ENCODE data around the gene C1QL4. TPM values are rescaled to one million over a fixed set of nuclear protein-coding genes. Genes with fewer than 3 reads are reported as not detected.
"Not testable (repeated sequence)": the region's sequence is repeated elsewhere in the genome, so short reads cannot be mapped to it uniquely, and the experiment has no call there.

The C1QL4 gene
- not detected in 2 replicates for total RNA-seq

GRCh38 chr12:49336645-49337584 lies at the start of gene C1QL4:
Gene C1QL4, minus strand, starts transcription at chr12:49337188. Its CDS starts 711 bp downstream, at chr12:49336477.
- intact Hi-C loops (cut with micrococcal nuclease): loop anchor here (1.0 kb wide), 5 partner anchors 10 to 72 kb away; partner anchors contain the start of gene TUBA1C

- intact Hi-C loops (cut with micrococcal nuclease): not testable (repeated sequence)
Measured at GRCh38 chr12:49380184-49380583, 43.2 kb upstream of the C1QL4 start.

DNA sequence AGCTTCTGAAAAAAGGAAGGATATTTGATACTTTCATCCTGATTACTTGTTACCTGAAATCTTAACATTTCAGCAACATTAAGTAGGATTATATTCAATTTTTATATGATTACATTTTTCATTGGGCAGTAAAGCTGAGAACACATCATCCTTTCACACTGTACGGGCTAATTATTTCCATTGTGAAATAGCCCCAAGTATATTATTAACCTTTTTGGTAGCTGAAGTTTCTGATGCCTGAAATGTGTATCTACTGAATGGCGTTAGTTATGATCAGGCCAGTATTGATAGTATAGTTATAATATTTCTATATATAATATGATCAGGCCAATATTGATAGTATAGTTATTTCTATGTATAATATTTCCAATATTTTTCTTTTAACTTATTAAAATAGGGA lies 40.4 kb upstream of the C1QL4 start:
- intact Hi-C loops (cut with micrococcal nuclease): no loop called here

DNA sequence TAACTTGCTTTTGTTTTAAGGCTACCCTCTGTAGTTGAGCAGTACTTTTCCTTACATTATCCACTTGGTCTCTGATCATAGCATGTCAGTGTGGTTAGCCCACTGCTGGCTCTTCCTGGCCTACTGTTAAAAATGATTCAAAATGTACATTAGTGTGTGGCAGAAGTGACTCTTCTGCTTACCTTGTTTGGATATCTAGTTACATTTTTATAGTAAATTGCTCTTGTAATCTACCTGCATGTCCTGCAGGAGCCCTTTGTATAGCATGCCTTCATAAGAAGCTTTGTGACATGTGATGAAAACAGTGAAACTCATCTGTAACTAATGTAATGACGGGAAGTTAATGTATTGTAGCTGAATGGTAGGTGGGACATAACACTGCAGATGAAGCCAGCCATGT lies 38.4 kb upstream of the C1QL4 start:
- intact Hi-C loops (cut with micrococcal nuclease): no loop called here

- intact Hi-C loops (cut with micrococcal nuclease): no loop called here
Measured at GRCh38 chr12:49370539-49370938, 33.6 kb upstream of the C1QL4 start.

DNA sequence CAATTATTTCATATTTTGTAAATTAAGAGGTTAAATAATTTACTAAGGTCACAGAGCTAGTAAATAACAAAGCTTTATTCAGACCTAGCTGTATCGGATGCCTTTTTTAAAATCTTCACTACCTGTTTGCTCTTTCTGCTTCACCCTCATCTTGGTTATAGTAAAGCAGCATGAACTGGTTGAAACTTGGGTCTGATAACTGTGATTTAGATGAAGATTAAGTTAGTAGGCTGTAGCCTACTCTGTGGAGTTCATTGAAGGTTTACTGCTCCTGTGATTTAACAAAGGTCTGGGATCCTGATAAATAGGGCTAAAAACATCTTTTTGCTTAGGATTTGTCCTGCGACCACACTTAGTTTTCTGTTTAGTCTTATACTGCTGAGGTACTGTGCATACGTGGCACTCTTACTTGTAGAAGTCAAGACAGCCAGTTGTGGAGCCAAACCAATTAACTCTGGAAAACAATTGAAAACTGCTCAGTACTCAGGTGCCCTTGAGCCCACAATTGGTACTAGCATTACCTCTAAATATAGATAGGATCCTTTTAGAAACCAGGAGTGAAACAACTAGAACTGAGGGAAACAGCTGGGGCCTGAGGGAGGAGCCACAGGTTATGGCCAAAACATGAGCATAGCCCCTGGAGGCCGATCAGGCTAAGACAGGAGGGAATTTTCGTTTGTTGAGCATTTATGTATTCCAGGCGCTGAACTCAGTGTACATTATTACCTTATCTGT lies 32.6 kb upstream of the C1QL4 start:
- intact Hi-C loops (cut with micrococcal nuclease): loop anchor here (2.0 to 5.0 kb wide), 2 partner anchors 253 to 337 kb away; partner anchors contain the start of genes FMNL3 and PRPF40B

DNA sequence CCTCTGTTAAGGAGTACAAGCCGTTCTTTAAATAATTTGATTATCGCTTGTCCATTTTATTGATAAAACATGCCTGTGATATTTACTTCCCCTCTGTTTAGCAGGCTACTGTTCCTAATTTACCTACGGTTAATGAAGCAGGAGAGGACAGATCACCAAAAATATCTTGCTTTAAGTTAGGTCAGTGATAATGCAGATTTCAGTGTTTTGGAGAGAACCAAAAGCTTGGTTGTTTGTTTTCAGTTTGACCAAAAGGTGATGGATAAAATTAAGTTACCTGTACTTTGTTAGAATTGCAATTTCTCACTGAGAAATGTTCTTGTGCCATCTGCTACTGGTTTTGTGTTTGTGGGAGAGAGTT lies 31.2 kb upstream of the C1QL4 start:
- intact Hi-C loops (cut with micrococcal nuclease): loop anchor here (2.0 to 5.0 kb wide), 2 partner anchors 254 to 339 kb away; partner anchors contain the start of genes FMNL3 and PRPF40B

- intact Hi-C loops (cut with micrococcal nuclease): loop anchor here (1.0 to 5.0 kb wide), 7 partner anchors 21 to 339 kb away; partner anchors contain the start of genes DNAJC22, FMNL3, MCRS1 and PRPF40B
Measured at GRCh38 chr12:49367381-49368239, 30.6 kb upstream of the C1QL4 start, which contains the start of gene SPATS2. Gene SPATS2, plus strand, starts transcription at chr12:49367462. Its CDS starts 93,551 bp downstream, at chr12:49461013.

DNA sequence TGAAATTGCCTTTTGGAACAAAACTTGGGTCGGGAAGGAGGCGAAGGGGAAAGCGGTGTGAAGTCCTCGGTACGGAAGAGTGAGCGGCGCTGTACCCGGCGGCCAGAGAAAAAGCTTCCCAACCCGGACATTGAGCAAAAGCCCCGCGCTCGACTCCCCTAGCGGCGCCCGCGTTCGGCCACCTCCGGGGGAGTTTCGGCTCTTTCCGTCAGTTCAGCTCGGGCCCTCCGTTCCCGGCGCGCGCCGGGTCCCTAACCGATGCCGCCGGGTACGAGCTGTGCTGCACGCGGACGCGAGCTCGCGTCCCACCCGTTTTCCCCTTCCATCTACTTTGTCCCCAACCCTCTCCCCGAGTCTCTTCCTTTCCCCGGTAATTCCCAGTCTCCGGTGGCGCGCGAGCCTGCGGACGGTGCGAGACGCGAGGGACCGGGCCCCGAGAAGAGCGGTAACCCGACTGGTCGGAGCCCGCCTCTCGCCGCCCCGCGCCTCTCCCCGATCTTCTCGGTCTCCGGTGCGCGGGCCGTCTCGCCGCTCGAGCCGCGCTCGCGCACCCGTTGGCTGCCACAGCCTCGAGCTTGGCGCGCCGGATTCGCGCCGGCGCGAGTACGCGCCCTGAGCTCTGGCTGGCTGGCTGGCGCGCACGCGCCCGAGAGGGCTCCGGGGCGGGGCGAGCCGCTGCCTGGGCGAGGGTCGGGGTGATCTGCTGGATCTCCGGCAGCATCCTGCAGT lies 29.8 kb upstream of the C1QL4 start:
- intact Hi-C loops (cut with micrococcal nuclease): loop anchor here (1.0 to 5.0 kb wide), 9 partner anchors 9 to 255 kb away; partner anchors contain the start of genes DNAJC22, MCRS1, PRPF40B and TROAP

DNA sequence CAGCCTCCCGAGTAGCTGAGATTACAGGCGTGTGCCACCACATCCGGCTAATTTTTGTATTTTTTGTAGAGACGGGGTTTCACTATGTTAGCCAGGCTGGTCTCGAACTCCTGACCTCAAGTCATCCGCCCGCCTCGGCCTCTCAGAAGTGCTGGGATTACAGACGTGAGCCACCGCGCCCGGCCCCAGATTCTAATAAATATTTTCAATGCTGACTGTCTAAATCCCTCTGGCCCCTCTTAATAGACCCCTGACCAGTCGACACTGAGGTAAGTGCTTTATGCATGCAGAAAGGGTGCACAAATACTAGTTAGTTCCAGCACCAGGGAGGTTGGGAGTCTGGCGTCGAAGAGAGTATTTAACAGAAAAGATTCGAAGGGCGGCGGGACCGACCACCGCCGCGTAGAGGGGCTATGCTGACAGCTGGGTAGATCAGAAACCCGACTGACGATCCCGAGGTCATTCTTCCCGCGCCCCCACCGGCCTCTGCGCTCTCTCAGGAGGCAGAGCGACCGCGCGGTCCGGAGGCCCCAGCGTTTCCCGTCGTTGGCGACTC lies 29.2 kb upstream of the C1QL4 start:
- intact Hi-C loops (cut with micrococcal nuclease): loop anchor here (1.0 to 5.0 kb wide), 8 partner anchors 8 to 256 kb away; partner anchors contain the start of genes DNAJC22, PRPF40B, TROAP and TUBA1A

DNA sequence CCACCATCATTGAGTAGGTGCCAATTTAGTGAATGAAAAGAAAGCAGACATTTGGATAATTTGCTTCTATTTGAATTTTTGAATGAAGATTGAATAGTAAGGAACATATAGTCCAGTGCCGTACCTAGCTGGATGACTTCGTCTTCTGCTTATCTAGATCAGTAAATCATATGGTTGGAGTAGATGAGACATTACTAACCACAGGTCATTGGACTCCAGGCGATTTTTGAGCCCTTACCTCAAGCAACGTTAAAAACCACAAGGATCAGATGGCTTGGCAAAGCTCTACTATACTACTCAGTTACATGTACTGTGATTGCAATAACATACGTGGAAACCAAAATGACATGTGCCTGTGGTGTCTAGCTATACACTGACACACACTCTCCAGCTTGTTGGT lies 28.6 kb upstream of the C1QL4 start:
- intact Hi-C loops (cut with micrococcal nuclease): loop anchor here (5.0 kb wide), 1 partner anchor 257 kb away; the partner anchor contains the start of gene PRPF40B

DNA sequence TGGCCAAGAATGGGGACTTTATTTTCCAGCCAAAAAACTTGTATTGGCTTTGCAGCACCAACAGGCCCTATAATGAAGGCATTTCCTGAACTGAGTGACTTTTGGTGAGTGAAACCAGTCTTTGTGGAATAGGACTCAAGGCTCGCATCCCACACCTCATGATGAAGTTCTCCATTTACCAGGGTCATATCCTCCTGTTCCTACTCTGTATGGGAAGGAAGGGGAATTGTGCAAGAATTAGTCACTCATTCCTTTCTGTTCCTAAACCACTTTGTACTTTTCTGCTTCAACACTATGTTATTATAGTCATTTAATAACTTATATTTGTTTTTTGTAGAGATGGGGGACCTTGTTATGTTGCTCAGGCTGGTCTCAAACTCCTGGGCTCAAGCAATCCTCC lies 28.0 kb upstream of the C1QL4 start:
- intact Hi-C loops (cut with micrococcal nuclease): loop anchor here (5.0 kb wide), 1 partner anchor 257 kb away; the partner anchor contains the start of gene PRPF40B

- intact Hi-C loops (cut with micrococcal nuclease): no loop called here
Measured at GRCh38 chr12:49362077-49362476, 25.1 kb upstream of the C1QL4 start.

DNA sequence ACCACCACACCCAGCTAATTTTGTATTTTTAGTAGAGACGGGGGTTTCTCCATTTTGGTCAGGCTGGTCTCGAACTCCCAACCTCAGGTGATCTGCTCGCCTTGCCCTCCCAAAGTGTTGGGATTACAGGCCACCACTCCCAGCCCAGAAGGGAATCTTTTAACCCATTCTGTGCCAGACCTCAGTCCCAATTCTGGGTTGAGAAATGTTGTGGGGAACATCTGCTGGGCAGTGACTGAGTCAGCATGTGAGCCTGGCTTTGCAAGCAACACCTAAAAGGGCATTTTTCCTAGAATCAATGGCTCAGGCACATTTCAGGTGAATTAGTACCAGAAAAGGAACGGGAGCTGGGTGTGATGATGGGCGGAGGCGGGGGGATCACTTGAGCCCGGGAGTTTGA lies 22.7 kb upstream of the C1QL4 start:
- intact Hi-C loops (cut with micrococcal nuclease): no loop called here

DNA sequence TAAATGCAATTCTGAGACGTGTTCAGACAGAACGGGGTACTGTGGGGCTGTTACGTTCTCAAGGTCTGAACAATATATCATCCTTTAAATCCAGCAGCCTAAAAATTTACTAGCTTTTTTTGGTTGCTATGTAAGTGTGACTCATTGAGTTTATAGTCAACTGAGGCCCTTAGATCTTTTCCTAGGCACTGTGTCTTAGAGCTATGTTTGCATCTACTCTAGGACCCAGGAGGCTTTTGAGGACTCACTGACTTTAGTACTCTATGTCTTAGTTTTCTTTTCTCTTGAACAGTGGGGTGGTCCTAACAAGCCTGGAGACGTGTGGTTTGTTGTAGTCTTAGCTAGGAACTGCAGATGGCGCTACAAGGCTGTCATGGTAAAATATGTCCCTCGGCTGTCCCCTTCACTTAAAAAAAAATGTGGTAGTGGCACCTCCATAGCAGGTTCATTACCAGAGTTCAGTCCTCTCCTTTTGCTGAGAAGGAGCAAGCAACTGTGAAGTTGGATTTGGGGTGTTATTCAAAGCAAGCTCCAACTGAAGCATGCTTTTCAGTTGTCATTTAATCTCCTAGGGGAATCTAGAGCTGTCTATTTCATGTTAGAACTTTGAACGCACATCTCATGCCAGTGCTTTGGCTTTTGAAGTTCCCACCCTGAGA lies 21.6 kb upstream of the C1QL4 start:
- intact Hi-C loops (cut with micrococcal nuclease): loop anchor here (1.0 kb wide), 4 partner anchors 8 to 222 kb away; no protein-coding TSS in a partner anchor

- intact Hi-C loops (cut with micrococcal nuclease): no loop called here
Measured at GRCh38 chr12:49357103-49357678, 20.2 kb upstream of the C1QL4 start.

- intact Hi-C loops (cut with micrococcal nuclease): no loop called here
Measured at GRCh38 chr12:49355913-49356312, 18.9 kb upstream of the C1QL4 start.

GRCh38 chr12:49352351-49352750 lies 15.4 kb upstream of the C1QL4 start:
- intact Hi-C loops (cut with micrococcal nuclease): no loop called here

- intact Hi-C loops (cut with micrococcal nuclease): no loop called here
Measured at GRCh38 chr12:49349266-49349665, 12.3 kb upstream of the C1QL4 start.

Measured in T-helper 1 cell treated with Interleukin-12 subunit alpha and Interleukin-12 subunit beta and Interleukin-4 antibody, amounts not matched to agents 30 ng/mL and 1 ng/mL, for 36 hours (primary cell).